Dendritic cell treated with granulocyte-macrophage colony-stimulating factor and Interleukin-4, amounts not matched to agents 40 ng/mL and 50 ng/mL, for 4 days (primary cell): ENCODE results near the gene OXSR1.
"Not testable (repeated sequence)": the region's sequence is repeated elsewhere in the genome, so short reads cannot be mapped to it uniquely, and the experiment has no call there.

Source experiments
- H3K27ac Mint-ChIP-seq: one replicate; pipeline ENCODE4 v1.8.0; 2022; ENCODE audit warnings: mild to moderate bottlenecking, mixed read lengths
- H3K27me3 Mint-ChIP-seq: one replicate; pipeline ENCODE4 v1.8.0; 2022; ENCODE audit warnings: mild to moderate bottlenecking, mixed read lengths
- H3K36me3 Mint-ChIP-seq: one replicate; pipeline ENCODE4 v1.8.0; 2022; ENCODE audit warnings: low read depth, mixed read lengths
- H3K4me1 Mint-ChIP-seq: one replicate; pipeline ENCODE4 v1.8.0; 2022; ENCODE audit warnings: low read depth, mixed read lengths
- H3K4me3 Mint-ChIP-seq: one replicate; pipeline ENCODE4 v1.8.0; 2022; ENCODE audit warnings: mild to moderate bottlenecking, moderate library complexity, mixed read lengths
- H3K9me3 Mint-ChIP-seq: one replicate; pipeline ENCODE4 v1.8.0; 2022; ENCODE audit warnings: mixed read lengths
- intact Hi-C: fragments of 100-400 bp; cut with micrococcal nuclease; formaldehyde crosslinking; loops from one replicate; pipeline ENCODE4 v1.15.0; 2022

The OXSR1 gene

GRCh38 chr3:38222032-38222634 is 56.8 kb downstream of the OXSR1 start:
- Mint-ChIP-seq H3K27me3 (no peaks in the 10 kb centered on the region), H3K4me3 (no peak overlapping the region), H3K9me3 (no peaks in the 10 kb centered on the region), H3K36me3 (peaks cover 58% of the 10 kb centered on the region), H3K27ac (no peak overlapping the region), H3K4me1 (peaks cover under 1% of the 10 kb centered on the region)
- intact Hi-C loops: loop anchor here (2.0 kb wide), 1 partner anchor 21 kb away; no protein-coding TSS in a partner anchor

- Mint-ChIP-seq H3K4me3 (no peak overlapping the region), H3K27ac (no peak overlapping the region), H3K9me3 (no peaks in the 10 kb centered on the region), H3K4me1 (peaks cover 18% of the 10 kb centered on the region), H3K27me3 (no peaks in the 10 kb centered on the region), H3K36me3 (peaks cover 57% of the 10 kb centered on the region)
- intact Hi-C loops: no loop called here
These were observed 59.0 kb downstream of the OXSR1 start for GRCh38 chr3:38224357-38224756.

GRCh38 chr3:38226273-38226672 is 60.9 kb downstream of the OXSR1 start:
- intact Hi-C loops: loop anchor here (5.0 kb wide), 1 partner anchor 109 kb away; no protein-coding TSS in a partner anchor
- H3K36me3 Mint-ChIP-seq: peaks cover 71% of the 10 kb centered on the region

GRCh38 chr3:38227989-38228388 is 62.7 kb downstream of the OXSR1 start:
- H3K4me1 Mint-ChIP-seq: peaks cover 32% of the 10 kb centered on the region
- H3K4me3 Mint-ChIP-seq: no peak overlapping the region
- intact Hi-C loops: loop anchor here (5.0 kb wide), 1 partner anchor 111 kb away; no protein-coding TSS in a partner anchor
- peaks cover 69% of the 10 kb centered on the region for H3K36me3 Mint-ChIP-seq
- no peaks in the 10 kb centered on the region for H3K27me3 Mint-ChIP-seq
- H3K9me3 Mint-ChIP-seq: no peaks in the 10 kb centered on the region
- no peak overlapping the region for H3K27ac Mint-ChIP-seq

More at GRCh38 chr3:38226273-38226672, 60.9 kb downstream of the OXSR1 start:
- Mint-ChIP-seq H3K27me3 (no peaks in the 10 kb centered on the region), H3K9me3 (no peaks in the 10 kb centered on the region), H3K4me3 (no peak overlapping the region), H3K27ac (no peak overlapping the region), H3K4me1 (peaks cover 18% of the 10 kb centered on the region)

- H3K9me3 Mint-ChIP-seq: no peaks in the 10 kb centered on the region
- intact Hi-C loops: loop anchor here (5.0 kb wide), 1 partner anchor 112 kb away; no protein-coding TSS in a partner anchor
- H3K36me3 Mint-ChIP-seq: peaks cover 69% of the 10 kb centered on the region
- peaks cover 32% of the 10 kb centered on the region for H3K4me1 Mint-ChIP-seq
- H3K27ac Mint-ChIP-seq: no peak overlapping the region
- H3K4me3 Mint-ChIP-seq: no peak overlapping the region
- H3K27me3 Mint-ChIP-seq: no peaks in the 10 kb centered on the region
These were observed 63.7 kb downstream of the OXSR1 start for GRCh38 chr3:38229036-38229435.

- peaks cover 79% of the 10 kb centered on the region for H3K36me3 Mint-ChIP-seq
- no peak overlapping the region for H3K4me3 Mint-ChIP-seq
- H3K9me3 Mint-ChIP-seq: no peaks in the 10 kb centered on the region
- H3K4me1 Mint-ChIP-seq: peaks cover 37% of the 10 kb centered on the region
- H3K27me3 Mint-ChIP-seq: no peaks in the 10 kb centered on the region
- intact Hi-C loops: loop anchor here (5.0 kb wide), 1 partner anchor 100 kb away; no protein-coding TSS in a partner anchor
- H3K27ac Mint-ChIP-seq: peak overlapping the region; percentile 52
These were observed 67.4 kb downstream of the OXSR1 start for GRCh38 chr3:38232701-38233100.

- no peaks in the 10 kb centered on the region for H3K9me3 Mint-ChIP-seq
- no peak overlapping the region for H3K4me3 Mint-ChIP-seq
- no peak overlapping the region for H3K27ac Mint-ChIP-seq
- intact Hi-C loops: no loop called here
- H3K4me1 Mint-ChIP-seq: peaks cover 25% of the 10 kb centered on the region
- peaks cover 88% of the 10 kb centered on the region for H3K36me3 Mint-ChIP-seq
- no peaks in the 10 kb centered on the region for H3K27me3 Mint-ChIP-seq
These were observed 70.1 kb downstream of the OXSR1 start for GRCh38 chr3:38235466-38235865.

- peaks cover 11% of the 10 kb centered on the region for H3K4me1 Mint-ChIP-seq
- H3K27me3 Mint-ChIP-seq: no peaks in the 10 kb centered on the region
- intact Hi-C loops: no loop called here
- no peak overlapping the region for H3K27ac Mint-ChIP-seq
- no peak overlapping the region for H3K4me3 Mint-ChIP-seq
- H3K36me3 Mint-ChIP-seq: peaks cover 87% of the 10 kb centered on the region
- H3K9me3 Mint-ChIP-seq: no peaks in the 10 kb centered on the region
These were observed 73.2 kb downstream of the OXSR1 start for GRCh38 chr3:38238416-38239008.

- peaks cover 79% of the 10 kb centered on the region for H3K36me3 Mint-ChIP-seq
- H3K9me3 Mint-ChIP-seq, H3K4me1 Mint-ChIP-seq, H3K4me3 Mint-ChIP-seq, H3K27me3 Mint-ChIP-seq, H3K27ac Mint-ChIP-seq, intact Hi-C loops: not testable (repeated sequence)
These were observed 77.5 kb downstream of the OXSR1 start for GRCh38 chr3:38242812-38243211.

GRCh38 chr3:38245930-38246329 is 80.6 kb downstream of the OXSR1 start:
- intact Hi-C loops: no loop called here
- Mint-ChIP-seq H3K27ac (no peak overlapping the region), H3K36me3 (peaks cover 76% of the 10 kb centered on the region), H3K4me3 (no peak overlapping the region), H3K4me1 (no peaks in the 10 kb centered on the region), H3K9me3 (no peaks in the 10 kb centered on the region), H3K27me3 (no peaks in the 10 kb centered on the region)

GRCh38 chr3:38247366-38248035 is 82.2 kb downstream of the OXSR1 start:
- peaks cover 87% of the 10 kb centered on the region for H3K36me3 Mint-ChIP-seq
- no peak overlapping the region for H3K27ac Mint-ChIP-seq
- H3K9me3 Mint-ChIP-seq: no peaks in the 10 kb centered on the region
- H3K27me3 Mint-ChIP-seq: no peaks in the 10 kb centered on the region
- intact Hi-C loops: no loop called here
- H3K4me1 Mint-ChIP-seq: no peaks in the 10 kb centered on the region
- H3K4me3 Mint-ChIP-seq: no peak overlapping the region

GRCh38 chr3:38250198-38250597 is 84.9 kb downstream of the OXSR1 start:
- Mint-ChIP-seq H3K4me3 (no peak overlapping the region), H3K4me1 (no peaks in the 10 kb centered on the region), H3K27ac (no peak overlapping the region), H3K36me3 (peaks cover 95% of the 10 kb centered on the region), H3K27me3 (no peaks in the 10 kb centered on the region), H3K9me3 (no peaks in the 10 kb centered on the region)
- intact Hi-C loops: loop anchor here (10.0 kb wide), 1 partner anchor 225 kb away; no protein-coding TSS in a partner anchor

GRCh38 chr3:38251197-38251596 is 85.9 kb downstream of the OXSR1 start:
- no peaks in the 10 kb centered on the region for H3K27me3 Mint-ChIP-seq

GRCh38 chr3:38253704-38254103 is 88.4 kb downstream of the OXSR1 start:
- Mint-ChIP-seq H3K27ac (no peak overlapping the region), H3K4me1 (no peaks in the 10 kb centered on the region), H3K9me3 (no peaks in the 10 kb centered on the region), H3K4me3 (no peak overlapping the region), H3K36me3 (peaks cover 72% of the 10 kb centered on the region), H3K27me3 (no peaks in the 10 kb centered on the region)
- intact Hi-C loops: loop anchor here (10.0 kb wide), 1 partner anchor 221 kb away; no protein-coding TSS in a partner anchor

More at GRCh38 chr3:38251197-38251596, 85.9 kb downstream of the OXSR1 start:
- Mint-ChIP-seq H3K36me3 (peaks cover 92% of the 10 kb centered on the region), H3K4me1 (no peaks in the 10 kb centered on the region), H3K4me3 (no peak overlapping the region), H3K27ac (no peak overlapping the region), H3K9me3 (no peaks in the 10 kb centered on the region)
- intact Hi-C loops: loop anchor here (10.0 kb wide), 1 partner anchor 224 kb away; no protein-coding TSS in a partner anchor
